Body of pancreas (tissue), 4 donors: ENCODE results near the gene POGLUT3. TPM values are rescaled to one million over a fixed set of nuclear protein-coding genes. Genes with fewer than 3 reads are reported as not detected.
A peak's percentile ranks its signal among the peaks of the same experiment; 100 is the strongest.

Experiments
- ATAC-seq: fragments of 150-250 bp; one replicate; pipeline ENCODE4 v1.9.1; 2016
- DNase-seq, 4 donors: peaks; one replicate each; pipeline ENCODE4 v3.0.0-alpha.2; 2019
- H3K27ac ChIP-seq, 4 donors: fragments of 200-600 bp; sonication (generic); 1 replicate in 3 of 4; 2 replicates in 1 of 4; pipeline versions ENCODE4 v1.5.1 to v1.6.1; 2016 to 2019; ENCODE audit warnings: mild to moderate bottlenecking in 1 of 4, mixed read lengths in 1 of 4, moderate library complexity in 1 of 4
- H3K27me3 ChIP-seq, 2 donors: fragments of 200-600 bp; sonication (generic); one replicate each; pipeline ENCODE4 v1.6.0; 2016; ENCODE audit warnings: mild to moderate bottlenecking in 1 of 2
- H3K36me3 ChIP-seq, 2 donors: fragments of 200-600 bp; sonication (generic); replicated peaks in 1 of 2; 2 replicates each; pipeline ENCODE4 v1.5.1; 2016; ENCODE audit warnings: low read depth in 2 of 2; ENCODE audit not compliant: insufficient read depth in 1 of 2
- H3K4me1 ChIP-seq: fragments of 200-600 bp; sonication (generic); one replicate; pipeline ENCODE4 v1.6.0; 2016
- H3K4me3 ChIP-seq, 2 donors: fragments of 200-600 bp; sonication (generic); 1 replicate in 1 of 2; 2 replicates in 1 of 2; pipeline ENCODE4 v1.5.1; 2016 to 2019
- H3K9me3 ChIP-seq, 3 donors: fragments of 200-600 bp; sonication (generic); 1 replicate in 2 of 3; 2 replicates in 1 of 3; pipeline ENCODE4 v1.5.1; 2016
- CTCF ChIP-seq, 7 experiments: fragments of 450-650 bp in 4 of 7; fragments of 200-600 bp in 3 of 7; sonication (generic) in 3 of 7; IDR thresholded peaks; one replicate each; pipeline ENCODE4 v1.5.1; 2016 to 2019; ENCODE audit warnings: antibody characterized with exemption in 7 of 7
- POLR2A ChIP-seq, 3 donors: fragments of 450-650 bp; IDR thresholded peaks; one replicate each; pipeline ENCODE4 v1.6.1; 2016; ENCODE audit warnings: antibody characterized with exemption in 3 of 3, mild to moderate bottlenecking in 2 of 3
- whole genome bisulfite sequencing, 2 donors: methylation state at CpG; one replicate each; pipeline ENCODE4 v1.1.5; 2017; 5-methylcytosine and 5-hydroxymethylcytosine counted together
- intact Hi-C: fragments of 100-400 bp; cut with DNase I; formaldehyde crosslinking; loops from one replicate; pipeline ENCODE4 v1.15.1; 2023
- total RNA-seq, 2 donors: library from RNA; depleted of rRNA; stranded (reverse); fragments of >200 nt; gene quantifications; one replicate each; pipeline ENCODE4 v1.1.0, GENCODE V29; 2016

The POGLUT3 gene
- total RNA-seq, 2 donors from 2014 or later: 9.6 to 9.9 TPM

- intact Hi-C loops: no loop called here
- no peaks in the 10 kb centered on the region for H3K27me3 ChIP-seq
- TF ChIP-seq POLR2A (IDR thresholded peaks at IDR 0.05) (no peak), CTCF (IDR thresholded peaks at IDR 0.05) (no peak)
- 41 to 42% methylated on average over 7 of the region's 7 CpGs for WGBS, 2 donors
- DNase-seq: no peak
- ATAC-seq: no peak
- no peaks in the 10 kb centered on the region for H3K36me3 ChIP-seq
- peaks cover 11% of the 10 kb centered on the region for H3K4me1 ChIP-seq
- H3K27ac ChIP-seq: peak overlapping the region; percentile 96 to 100 (median 98)
- peak overlapping the region in 1 of 2 donors; percentile 30 for H3K4me3 ChIP-seq
- H3K9me3 ChIP-seq: no peaks in the 10 kb centered on the region
Observed at GRCh38 chr11:108466405-108466804, 31.8 kb downstream of the POGLUT3 start.

GRCh38 chr11:108453207-108453835 lies 44.9 kb downstream of the POGLUT3 start:
- WGBS, 2 donors: 91 to 96% methylated on average over 2 of the region's 2 CpGs
- no peaks in the 10 kb centered on the region for H3K4me1 ChIP-seq
- no peaks in the 10 kb centered on the region for H3K9me3 ChIP-seq
- no peaks in the 10 kb centered on the region for H3K36me3 ChIP-seq
- H3K4me3 ChIP-seq: no peak overlapping the region
- TF ChIP-seq CTCF (IDR thresholded peaks at IDR 0.05) (no peak), POLR2A (IDR thresholded peaks at IDR 0.05) (no peak)
- DNase-seq (no peak), ATAC-seq (no peak)
- intact Hi-C loops: no loop called here
- no peak overlapping the region for H3K27ac ChIP-seq
- no peaks in the 10 kb centered on the region for H3K27me3 ChIP-seq

Other genes with a start within 250 kb of the POGLUT3 start
- gene C11orf65, start 30.9 kb downstream of the POGLUT3 start, total RNA-seq: 1 to 10 TPM; 1.3 to 1.6 TPM
- gene EXPH5, start 95.4 kb upstream of the POGLUT3 start, total RNA-seq: 1 to 10 TPM; 2.3 to 2.9 TPM
- gene DDX10, start 166.7 kb upstream of the POGLUT3 start, total RNA-seq: 10 to 100 TPM; 11.7 to 18.5 TPM